NCI-H526 (cell line): ENCODE data around the gene ELF2.
"Not testable (repeated sequence)": the region's sequence is repeated elsewhere in the genome, so short reads cannot be mapped to it uniquely, and the experiment has no call there.

Experiments
- DNase-seq, 2 experiments: peaks; one replicate each; lab custom pipeline; 2025; lab: John Stamatoyannopoulos, UW

Gene ELF2

GRCh38 chr4:139077567-139078355 is 99.3 kb downstream of the ELF2 start:
- DNase-seq = peak; percentile 18 to 38

DNA sequence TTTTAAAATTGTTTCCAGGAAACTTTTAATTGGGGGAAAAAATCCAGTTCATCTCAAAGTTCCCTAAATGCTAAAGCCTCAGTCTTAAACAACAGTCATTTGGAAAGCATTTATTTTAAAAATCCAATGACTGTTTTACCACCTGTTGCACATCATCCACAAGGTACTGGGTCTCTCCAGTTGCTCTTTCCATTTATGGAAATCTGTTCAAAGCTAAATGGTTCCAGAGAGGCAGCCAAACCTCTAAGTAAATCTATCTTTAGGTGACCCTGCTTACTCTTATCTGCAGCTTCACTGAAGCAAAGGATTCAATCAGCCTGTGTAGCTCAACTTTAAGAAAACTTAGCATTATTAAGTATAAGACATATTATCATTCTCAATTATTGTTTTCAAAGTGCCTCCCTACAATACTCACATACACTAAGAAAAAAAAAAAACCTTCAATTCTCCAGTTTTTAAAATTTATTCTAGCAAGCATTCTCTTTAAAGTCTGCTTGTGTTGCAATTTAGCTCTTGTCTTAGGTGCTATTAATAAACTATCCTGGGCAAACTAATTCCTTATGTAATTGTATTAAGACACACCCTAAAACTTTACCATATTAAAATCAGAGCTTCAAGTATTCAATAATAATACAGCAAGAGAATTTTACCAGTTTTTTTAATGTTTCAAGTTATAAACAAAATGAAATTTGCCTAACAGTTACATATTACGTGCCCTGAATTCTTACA is 100.8 kb downstream of the ELF2 start:
- peak in 1 of 2 experiments; percentile 10 for DNase-seq

- DNase-seq = no peak
Observed at GRCh38 chr4:139060591-139060990, 116.4 kb downstream of the ELF2 start.

- not testable (repeated sequence) for DNase-seq
Observed at GRCh38 chr4:139059026-139059425, 118.0 kb downstream of the ELF2 start.

DNA sequence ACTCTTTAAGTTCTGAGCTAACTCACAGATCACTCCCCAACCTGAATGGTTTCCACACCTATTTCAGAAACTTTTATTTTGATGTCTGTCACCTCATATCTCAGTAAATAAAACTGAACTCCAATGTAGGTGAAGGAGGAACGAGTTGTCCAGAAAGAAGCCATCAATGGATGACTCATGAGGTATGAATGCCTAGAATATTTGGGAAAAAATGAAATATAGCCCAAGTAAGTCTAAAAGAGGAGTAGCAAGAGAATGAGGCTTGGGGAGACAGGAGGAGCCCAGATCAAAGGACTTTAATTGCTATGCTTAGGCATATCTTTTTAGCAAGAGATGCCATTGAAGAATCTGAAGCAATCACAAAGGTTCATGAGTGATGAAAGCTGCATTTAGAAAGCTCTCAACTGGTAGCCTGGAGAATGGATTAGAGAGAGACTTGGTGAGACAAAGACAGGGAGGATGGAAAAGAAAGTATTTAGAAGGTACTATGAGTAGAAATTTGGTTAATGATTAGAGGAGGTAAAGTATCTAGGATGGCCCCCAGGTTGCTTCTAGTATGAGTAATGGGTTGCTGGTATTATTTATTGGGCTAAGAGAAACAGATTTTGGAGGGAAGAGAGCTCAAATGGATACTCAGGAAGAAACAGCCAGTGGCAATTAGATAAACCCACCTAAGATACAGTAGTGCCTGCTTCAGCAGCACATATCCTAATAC is 122.1 kb downstream of the ELF2 start:
- no peak for DNase-seq

DNA sequence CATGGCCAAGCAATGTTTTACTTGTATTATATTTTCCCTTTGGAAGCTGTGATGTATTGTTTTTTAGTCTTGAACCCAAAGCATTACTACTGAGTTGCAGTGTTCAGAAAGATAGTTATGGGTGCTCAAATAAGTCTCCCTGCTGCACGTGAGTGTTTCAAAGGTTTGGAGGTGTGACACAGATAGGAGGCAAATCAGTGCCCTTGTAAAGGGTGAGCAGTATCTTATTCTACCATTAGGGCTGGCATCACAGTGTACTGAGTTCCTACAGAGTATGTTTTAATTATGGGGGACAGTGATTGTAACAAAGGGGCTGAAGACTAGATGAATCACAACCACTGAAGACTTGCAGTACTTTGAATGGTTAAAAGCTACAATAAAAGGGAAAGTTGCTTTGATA is 123.1 kb downstream of the ELF2 start:
- DNase-seq = no peak

DNA sequence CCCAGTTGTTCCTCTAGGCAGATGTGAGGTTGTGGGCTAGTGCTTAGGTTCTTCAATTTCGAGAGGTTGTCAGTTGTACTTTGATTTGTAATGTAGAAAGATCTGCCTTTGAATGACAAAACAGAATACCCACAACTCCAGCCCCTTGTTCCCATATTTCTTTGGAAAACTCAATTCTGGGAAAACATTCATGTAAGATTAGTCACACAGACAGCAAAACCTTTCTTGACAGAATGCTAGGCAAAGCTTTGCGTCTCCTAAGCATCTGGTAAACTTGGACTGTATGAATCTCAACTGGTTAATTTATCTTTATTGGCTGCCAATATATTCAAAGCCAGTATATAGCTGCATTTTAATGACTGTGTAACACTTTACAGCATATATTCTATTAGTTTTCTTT is 126.6 kb downstream of the ELF2 start:
- DNase-seq = no peak

GRCh38 chr4:139048026-139048425 is 129.0 kb downstream of the ELF2 start:
- DNase-seq = no peak

- DNase-seq = no peak
Observed at GRCh38 chr4:139044291-139044690, 132.7 kb downstream of the ELF2 start.

GRCh38 chr4:139042981-139043460 is 134.0 kb downstream of the ELF2 start:
- DNase-seq = no peak

DNA sequence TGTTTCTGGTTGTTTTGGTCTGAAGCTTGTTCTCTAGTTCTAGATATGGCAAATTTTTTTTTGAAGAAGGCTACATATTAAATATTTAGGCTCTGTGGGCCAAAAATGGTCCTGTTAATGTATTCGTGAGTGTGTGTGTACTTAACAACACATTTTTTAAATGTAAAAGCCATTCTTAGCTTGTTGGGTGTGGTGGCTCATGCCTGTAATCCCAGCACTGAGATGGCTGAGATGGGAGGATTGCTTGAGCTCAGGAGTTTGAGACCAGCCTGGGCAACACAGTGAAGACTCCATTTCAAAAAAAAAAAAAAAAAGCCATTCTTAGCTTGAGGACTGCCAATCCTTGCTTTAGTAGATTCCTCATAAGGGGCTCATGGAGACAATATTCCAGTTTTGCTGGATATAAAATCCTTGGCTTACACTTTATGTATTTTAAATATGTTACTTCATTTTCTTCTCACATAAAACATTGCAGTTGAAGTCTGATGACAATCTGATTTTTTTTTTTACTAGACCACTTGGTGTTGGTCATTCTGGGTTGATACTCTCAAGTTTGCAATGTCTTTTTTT is 138.1 kb downstream of the ELF2 start:
- no peak for DNase-seq

DNA sequence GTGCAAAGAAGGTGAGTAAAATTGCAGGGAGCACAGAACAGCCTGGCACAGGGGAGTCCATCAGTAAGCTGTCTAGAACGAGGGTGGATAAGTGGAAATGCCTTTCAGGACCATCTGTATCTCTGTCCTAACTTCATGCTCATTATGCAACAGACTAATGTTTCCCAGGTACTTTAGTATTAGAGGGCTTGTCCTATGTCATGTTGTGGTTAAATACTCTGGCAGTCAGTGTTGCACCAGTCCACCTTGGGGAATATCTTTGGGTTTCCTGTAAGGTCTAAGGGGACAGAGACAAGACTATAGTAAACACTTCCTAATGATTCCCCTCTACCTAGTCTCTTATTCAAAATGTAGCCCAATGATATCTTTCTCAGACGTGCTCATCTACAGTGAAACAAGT is 140.1 kb downstream of the ELF2 start:
- no peak for DNase-seq

- DNase-seq = no peak
Observed at GRCh38 chr4:139035650-139036049, 141.4 kb downstream of the ELF2 start.

- DNase-seq = peak; percentile 48 to 86
Observed at GRCh38 chr4:139030614-139031235, 146.3 kb downstream of the ELF2 start.

DNA sequence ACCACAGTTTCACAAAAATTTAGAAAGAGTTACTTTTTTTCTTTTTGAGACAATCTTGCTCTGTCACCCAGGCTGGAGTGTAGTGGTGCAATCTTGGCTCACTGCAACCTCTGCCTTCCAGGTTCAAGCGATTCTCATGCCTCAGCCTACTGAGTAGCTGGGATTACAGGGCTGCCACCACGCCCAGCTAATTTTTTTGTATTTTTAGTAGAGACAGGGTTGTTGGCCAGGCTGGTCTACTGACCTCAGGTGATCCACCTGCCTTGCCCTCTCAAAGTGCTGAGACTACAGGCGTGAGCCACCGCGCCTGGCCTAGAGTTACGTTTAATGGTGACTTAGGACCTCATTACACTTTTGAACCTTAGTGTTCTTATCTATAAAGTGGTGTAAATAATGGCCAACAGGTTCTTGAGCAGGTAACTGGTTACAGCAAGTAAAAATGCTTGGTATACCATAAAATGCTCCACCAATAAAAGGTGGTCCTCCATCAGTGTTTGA is 147.1 kb downstream of the ELF2 start:
- not testable (repeated sequence) for DNase-seq

GRCh38 chr4:139028191-139028661 is 148.8 kb downstream of the ELF2 start:
- DNase-seq = no peak

DNA sequence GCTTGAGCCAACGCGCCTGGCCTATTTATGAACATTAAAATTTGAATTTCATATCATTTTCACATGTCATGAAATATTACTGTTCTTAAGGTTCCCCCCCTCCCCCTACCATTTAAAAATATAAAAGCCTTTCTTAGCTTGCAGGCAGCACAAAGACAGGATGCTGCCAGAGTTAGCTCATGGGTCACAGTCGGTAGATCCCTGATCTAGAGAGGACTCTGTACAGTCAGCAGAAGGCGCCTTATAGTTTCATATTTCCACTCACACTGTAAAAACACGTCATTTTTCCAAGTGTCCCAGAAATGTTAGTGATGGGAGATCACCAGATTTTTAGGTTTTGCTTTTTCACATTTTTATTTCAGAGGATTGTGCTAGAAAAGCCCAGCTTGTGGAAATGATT is 149.2 kb downstream of the ELF2 start:
- DNase-seq = no peak

DNA sequence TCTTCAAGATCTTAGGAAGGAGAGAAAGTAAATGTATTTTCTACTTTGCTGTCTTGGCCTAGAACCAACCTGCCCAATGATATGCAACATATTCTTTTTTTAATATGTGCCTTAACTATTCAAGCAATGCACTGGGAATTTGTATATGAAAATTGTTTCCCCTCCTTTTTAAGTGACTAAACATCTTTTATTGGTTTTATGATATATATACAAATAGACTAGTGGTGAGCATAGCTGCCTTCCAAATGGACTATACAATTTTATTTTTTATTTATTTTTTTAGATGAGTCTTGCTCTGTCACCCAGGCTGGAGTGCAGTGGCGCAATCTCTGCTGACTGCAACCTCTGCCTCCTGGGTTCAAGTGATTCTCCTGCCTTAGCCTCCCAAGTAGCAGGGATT is 151.2 kb downstream of the ELF2 start:
- no peak for DNase-seq

GRCh38 chr4:139024686-139025085 is 152.3 kb downstream of the ELF2 start:
- DNase-seq = no peak

DNA sequence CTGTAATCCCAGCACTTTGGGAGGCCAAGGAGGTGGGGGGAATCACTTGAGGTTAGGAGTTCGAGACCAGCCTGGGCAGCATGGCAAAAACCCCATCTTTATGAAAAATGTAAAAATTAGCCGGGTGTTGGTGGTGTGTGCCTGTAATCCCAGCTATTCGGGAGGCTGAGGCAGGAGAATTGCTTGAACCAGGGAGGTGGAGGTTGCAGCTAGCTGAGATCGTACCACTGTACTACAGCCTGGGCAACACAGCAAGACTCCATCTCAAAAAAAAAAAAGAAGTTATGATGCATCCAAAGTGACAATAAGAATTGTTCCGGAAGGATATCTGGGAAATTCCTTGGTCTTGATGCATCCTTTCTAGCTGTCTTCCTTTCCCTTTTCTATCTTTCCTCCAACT is 154.2 kb downstream of the ELF2 start:
- no peak for DNase-seq

DNA sequence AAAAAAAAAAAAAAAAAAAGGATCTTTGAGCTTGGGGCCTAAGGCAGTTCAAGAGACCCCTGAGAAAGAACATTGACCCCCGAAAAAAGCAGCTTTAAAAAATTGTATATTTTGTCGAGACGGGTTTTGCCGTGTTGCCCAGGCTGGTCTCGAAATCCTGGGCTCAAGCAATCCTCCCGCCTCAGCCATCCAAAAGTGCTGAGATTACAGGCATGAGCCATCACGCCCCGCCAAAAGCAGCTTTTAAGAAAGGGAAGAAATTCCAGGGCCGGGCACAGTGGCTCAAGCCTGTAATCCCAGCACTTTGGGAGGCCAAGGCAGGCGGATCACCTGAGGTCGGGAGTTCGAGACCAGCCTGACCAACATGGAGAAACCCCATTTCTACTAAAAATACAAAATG is 155.9 kb downstream of the ELF2 start:
- not testable (repeated sequence) for DNase-seq

- no peak for DNase-seq
Observed at GRCh38 chr4:139020384-139020783, 156.6 kb downstream of the ELF2 start.
